HEK293 (cell line): ENCODE measurements around the gene DDX51.

ENCODE experiments used
- ATF2 ChIP-seq: fragments of 450-650 bp; formaldehyde crosslinking; IDR thresholded peaks from 2 replicates; pipeline ENCODE4 v1.5.1; 2016; ENCODE audit warnings: missing biosample characterization, missing genetic modification characterization, low read depth
- BCL11A ChIP-seq: fragments of 450-650 bp; formaldehyde crosslinking; IDR thresholded peaks from 2 replicates; pipeline ENCODE4 v1.5.1; 2016; ENCODE audit warnings: low read depth, missing biosample characterization, missing genetic modification characterization
- CTCF ChIP-seq: fragments of 450-650 bp; formaldehyde crosslinking; IDR thresholded peaks from 2 replicates; pipeline ENCODE4 v1.5.1; 2016; ENCODE audit warnings: missing biosample characterization, missing genetic modification characterization
- ZBTB21 ChIP-seq: fragments of 450-650 bp; formaldehyde crosslinking; IDR thresholded peaks from 2 replicates; pipeline ENCODE4 v1.5.1; 2017; ENCODE audit warnings: missing biosample characterization, missing genetic modification characterization
- ZFP3 ChIP-seq: fragments of 450-650 bp; formaldehyde crosslinking; IDR thresholded peaks from 2 replicates; pipeline ENCODE4 v1.5.1; 2016; ENCODE audit warnings: low read depth, missing biosample characterization, missing genetic modification characterization
- ZNF274 ChIP-seq, 2 experiments: fragments of 200-500 bp in 1 of 2; fragments of 450-650 bp in 1 of 2; sonication (Bioruptor generic) in 1 of 2; formaldehyde crosslinking in 1 of 2; IDR thresholded peaks; 2 replicates each; pipeline versions ENCODE4 v1.5.1 to v1.6.1; 2014 to 2016; ENCODE audit warnings: borderline replicate concordance in 1 of 2, inconsistent platforms in 1 of 2, low read length in 1 of 2, missing biosample characterization in 1 of 2, missing genetic modification characterization in 1 of 2
- ZNF335 ChIP-seq: fragments of 450-650 bp; formaldehyde crosslinking; conservative IDR thresholded peaks from 2 replicates; pipeline ENCODE4 v1.5.1; 2016; ENCODE audit warnings: missing biosample characterization, missing genetic modification characterization
- ZNF639 ChIP-seq: fragments of 450-650 bp; formaldehyde crosslinking; IDR thresholded peaks from 2 replicates; pipeline ENCODE4 v1.5.1; 2016; ENCODE audit warnings: missing biosample characterization, missing genetic modification characterization

GRCh38 chr12:132132609-132133430, 11.3 kb downstream of the DDX51 start:
- TF ChIP-seq CTCF (tag by site-specific recombination) (no peak), ZNF274 (IDR thresholded peaks at IDR 0.05; ENCODE audit: low read length) (no peak), ZNF274 (tag by site-specific recombination; IDR thresholded peaks at IDR 0.05; ENCODE audit: borderline replicate concordance) (no peak), ATF2 (tag by site-specific recombination) (no peak), ZNF639 (no peak), ZFP3 (no peak), BCL11A (no peak), ZBTB21 (no peak), ZNF335 (no peak)
